Panc1 (cell line): ENCODE measurements around the gene SYCP2.
"Not testable (repeated sequence)": the region's sequence is repeated elsewhere in the genome, so short reads cannot be mapped to it uniquely, and the experiment has no call there.

Experiments used
- CTCF ChIP-seq: fragments of 450-650 bp; IDR thresholded peaks from 2 replicates; pipeline ENCODE4 v1.5.1; 2017; ENCODE audit warnings: mild to moderate bottlenecking
- POLR2AphosphoS5 ChIP-seq: IDR thresholded peaks from 2 replicates; pipeline ENCODE4 v1.6.1; 2012; ENCODE audit warnings: mild to moderate bottlenecking, low read depth, low read length, moderate library complexity
- TCF7L2 ChIP-seq: IDR thresholded peaks from 2 replicates; pipeline ENCODE4 v1.6.1; 2011; ENCODE audit warnings: mild to moderate bottlenecking, low read depth, low read length, inconsistent platforms

- TF ChIP-seq CTCF, POLR2AphosphoS5, TCF7L2: not testable (repeated sequence)
Measured at GRCh38 chr20:59856941-59857340, 76.5 kb downstream of the SYCP2 start.
